ENCODE data around the gene CCDC158. TPM values are rescaled to one million over a fixed set of nuclear protein-coding genes. Genes with fewer than 3 reads are reported as not detected.

The CCDC158 gene
- polyA plus RNA-seq, 1 of the 3 experiments (the other 2 are of a cell fraction), result not detected

DNA sequence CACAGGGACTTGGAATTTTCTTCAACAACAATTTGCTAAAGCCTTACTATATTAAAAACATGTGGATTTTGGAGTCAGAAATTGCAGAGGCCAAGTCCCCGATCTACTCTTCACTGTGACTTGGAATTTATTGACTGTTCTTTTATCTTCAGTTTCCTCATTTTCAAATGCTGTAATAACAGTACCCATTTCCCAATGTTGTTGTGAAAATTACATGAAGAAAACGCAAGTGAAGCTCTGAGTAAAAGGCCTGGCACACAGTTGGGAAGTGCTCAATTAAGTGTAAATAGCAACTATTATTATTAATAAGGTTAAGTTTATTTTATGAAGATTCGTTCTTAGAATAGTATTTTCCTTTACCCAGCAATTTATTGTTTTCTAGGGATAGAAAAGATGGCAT is 98.7 kb downstream of the CCDC158 start:
- Histone ChIP-seq H3K27ac (ENCODE audit: low read depth in 2 of 2, low read length in 1 of 2) (no peak overlapping the region), H3K9me2 (no peaks in the 10 kb centered on the region), H3K9ac (no peak overlapping the region), H3K9me3 (peaks cover 10% of the 10 kb centered on the region), H3K79me2 (ENCODE audit: insufficient read depth) (no peaks in the 10 kb centered on the region), H3K4me2 (no peak overlapping the region), H3K27me3 (ENCODE audit: insufficient read depth) (no peaks in the 10 kb centered on the region), H3F3A (replicated peaks; ENCODE audit: insufficient read depth) (no peaks in the 10 kb centered on the region), H3K36me3 (replicated peaks in 1 of 2; ENCODE audit: control insufficient read depth in 1 of 2, insufficient read depth in 2 of 2, low read length in 1 of 2) (no peaks in the 10 kb centered on the region), H3K4me1 (ENCODE audit: control insufficient read depth in 1 of 2, insufficient read depth in 2 of 2, low read depth in 1 of 2, low read length in 1 of 2) (no peaks in the 10 kb centered on the region), H2AFZ (ENCODE audit: low read depth) (no peak overlapping the region), H3K4me3 (ENCODE audit: low read depth in 2 of 2, low read length in 1 of 2) (no peak overlapping the region), H4K20me1 (ENCODE audit: insufficient read depth) (no peaks in the 10 kb centered on the region)
- TF ChIP-seq, protein P1, sequence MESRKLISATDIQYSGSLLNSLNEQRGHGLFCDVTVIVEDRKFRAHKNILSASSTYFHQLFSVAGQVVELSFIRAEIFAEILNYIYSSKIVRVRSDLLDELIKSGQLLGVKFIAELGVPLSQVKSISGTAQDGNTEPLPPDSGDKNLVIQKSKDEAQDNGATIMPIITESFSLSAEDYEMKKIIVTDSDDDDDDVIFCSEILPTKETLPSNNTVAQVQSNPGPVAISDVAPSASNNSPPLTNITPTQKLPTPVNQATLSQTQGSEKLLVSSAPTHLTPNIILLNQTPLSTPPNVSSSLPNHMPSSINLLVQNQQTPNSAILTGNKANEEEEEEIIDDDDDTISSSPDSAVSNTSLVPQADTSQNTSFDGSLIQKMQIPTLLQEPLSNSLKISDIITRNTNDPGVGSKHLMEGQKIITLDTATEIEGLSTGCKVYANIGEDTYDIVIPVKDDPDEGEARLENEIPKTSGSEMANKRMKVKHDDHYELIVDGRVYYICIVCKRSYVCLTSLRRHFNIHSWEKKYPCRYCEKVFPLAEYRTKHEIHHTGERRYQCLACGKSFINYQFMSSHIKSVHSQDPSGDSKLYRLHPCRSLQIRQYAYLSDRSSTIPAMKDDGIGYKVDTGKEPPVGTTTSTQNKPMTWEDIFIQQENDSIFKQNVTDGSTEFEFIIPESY (IDR thresholded peaks at IDR 0.05; ENCODE audit: borderline replicate concordance, low read depth), result no peak
- TF ChIP-seq FOXM1 (IDR thresholded peaks at IDR 0.05; ENCODE audit: low read depth) (no peak), NRF1 (IDR thresholded peaks at IDR 0.05; ENCODE audit: low read depth, low read length) (no peak), SIN3A (IDR thresholded peaks at IDR 0.05; ENCODE audit: borderline replicate concordance, low read depth, low read length) (no peak), MXI1 (IDR thresholded peaks at IDR 0.05; ENCODE audit: low read depth, low read length) (no peak), IRF3 (IDR thresholded peaks at IDR 0.05; ENCODE audit: low read depth, low read length) (no peak)
- TF ChIP-seq, protein P2, sequence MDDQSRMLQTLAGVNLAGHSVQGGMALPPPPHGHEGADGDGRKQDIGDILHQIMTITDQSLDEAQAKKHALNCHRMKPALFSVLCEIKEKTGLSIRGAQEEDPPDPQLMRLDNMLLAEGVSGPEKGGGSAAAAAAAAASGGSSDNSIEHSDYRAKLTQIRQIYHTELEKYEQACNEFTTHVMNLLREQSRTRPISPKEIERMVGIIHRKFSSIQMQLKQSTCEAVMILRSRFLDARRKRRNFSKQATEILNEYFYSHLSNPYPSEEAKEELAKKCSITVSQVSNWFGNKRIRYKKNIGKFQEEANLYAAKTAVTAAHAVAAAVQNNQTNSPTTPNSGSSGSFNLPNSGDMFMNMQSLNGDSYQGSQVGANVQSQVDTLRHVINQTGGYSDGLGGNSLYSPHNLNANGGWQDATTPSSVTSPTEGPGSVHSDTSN (IDR thresholded peaks at IDR 0.05), result no peak
- ChIA-PET CTCF (interaction anchor here (1.5 kb wide), 1 partner anchor 12 kb away, joined by 4 read pairs; no protein-coding TSS in a partner anchor), POLR2A (no interaction called here)
- no peak for DNase-seq
- WGBS (ENCODE audit: low lambda C conversion rate), result 41% methylated on average over 3 of the region's 3 CpGs

- no peak overlapping the region for H3K4me3 ChIP-seq (ENCODE audit: low read depth in 2 of 2, low read length in 1 of 2)
- TF ChIP-seq EZH2phosphoT487 (IDR thresholded peaks at IDR 0.05; ENCODE audit: borderline replicate concordance, low read depth), result no peak
- TF ChIP-seq GATA2 (CRISPR knock-in tag; IDR thresholded peaks at IDR 0.05), result no peak
- TF ChIP-seq SIN3A (IDR thresholded peaks at IDR 0.05; ENCODE audit: borderline replicate concordance, low read depth, low read length), result no peak
- TF ChIP-seq RXRA (IDR thresholded peaks at IDR 0.05; ENCODE audit: borderline replicate concordance, low read depth), result no peak
- no peak for TF ChIP-seq RAD21 (IDR thresholded peaks at IDR 0.05; ENCODE audit: low read length)
- TF ChIP-seq YY1 (IDR thresholded peaks at IDR 0.05; ENCODE audit: low read depth), result no peak
- TF ChIP-seq JUND (IDR thresholded peaks at IDR 0.05), result no peak
- TF ChIP-seq FOXJ3 (CRISPR knock-in tag; IDR thresholded peaks at IDR 0.05), result no peak
- TF ChIP-seq FOSL2 (IDR thresholded peaks at IDR 0.05; ENCODE audit: borderline replicate concordance, low read depth), result no peak
- no peak for TF ChIP-seq RFX5 (IDR thresholded peaks at IDR 0.05; ENCODE audit: low read length)
- TF ChIP-seq POLR2AphosphoS5 (IDR thresholded peaks at IDR 0.05; ENCODE audit: low read depth, low read length), result no peak
- TF ChIP-seq, protein P3, sequence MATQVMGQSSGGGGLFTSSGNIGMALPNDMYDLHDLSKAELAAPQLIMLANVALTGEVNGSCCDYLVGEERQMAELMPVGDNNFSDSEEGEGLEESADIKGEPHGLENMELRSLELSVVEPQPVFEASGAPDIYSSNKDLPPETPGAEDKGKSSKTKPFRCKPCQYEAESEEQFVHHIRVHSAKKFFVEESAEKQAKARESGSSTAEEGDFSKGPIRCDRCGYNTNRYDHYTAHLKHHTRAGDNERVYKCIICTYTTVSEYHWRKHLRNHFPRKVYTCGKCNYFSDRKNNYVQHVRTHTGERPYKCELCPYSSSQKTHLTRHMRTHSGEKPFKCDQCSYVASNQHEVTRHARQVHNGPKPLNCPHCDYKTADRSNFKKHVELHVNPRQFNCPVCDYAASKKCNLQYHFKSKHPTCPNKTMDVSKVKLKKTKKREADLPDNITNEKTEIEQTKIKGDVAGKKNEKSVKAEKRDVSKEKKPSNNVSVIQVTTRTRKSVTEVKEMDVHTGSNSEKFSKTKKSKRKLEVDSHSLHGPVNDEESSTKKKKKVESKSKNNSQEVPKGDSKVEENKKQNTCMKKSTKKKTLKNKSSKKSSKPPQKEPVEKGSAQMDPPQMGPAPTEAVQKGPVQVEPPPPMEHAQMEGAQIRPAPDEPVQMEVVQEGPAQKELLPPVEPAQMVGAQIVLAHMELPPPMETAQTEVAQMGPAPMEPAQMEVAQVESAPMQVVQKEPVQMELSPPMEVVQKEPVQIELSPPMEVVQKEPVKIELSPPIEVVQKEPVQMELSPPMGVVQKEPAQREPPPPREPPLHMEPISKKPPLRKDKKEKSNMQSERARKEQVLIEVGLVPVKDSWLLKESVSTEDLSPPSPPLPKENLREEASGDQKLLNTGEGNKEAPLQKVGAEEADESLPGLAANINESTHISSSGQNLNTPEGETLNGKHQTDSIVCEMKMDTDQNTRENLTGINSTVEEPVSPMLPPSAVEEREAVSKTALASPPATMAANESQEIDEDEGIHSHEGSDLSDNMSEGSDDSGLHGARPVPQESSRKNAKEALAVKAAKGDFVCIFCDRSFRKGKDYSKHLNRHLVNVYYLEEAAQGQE (IDR thresholded peaks at IDR 0.05; ENCODE audit: low read depth, low read length), result no peak
- TF ChIP-seq EP300 (IDR thresholded peaks at IDR 0.05; ENCODE audit: borderline replicate concordance in 1 of 2, low read depth in 1 of 2, low read length in 1 of 2), result no peak
- no peak for TF ChIP-seq RCOR1 (IDR thresholded peaks at IDR 0.05; ENCODE audit: low read length)
- no peak for TF ChIP-seq ELF1 (IDR thresholded peaks at IDR 0.05)
- no peak for TF ChIP-seq GABPA (IDR thresholded peaks at IDR 0.05; ENCODE audit: low read depth)
- H3F3A ChIP-seq (replicated peaks; ENCODE audit: insufficient read depth), result no peaks in the 10 kb centered on the region
- no peak overlapping the region for H3K9ac ChIP-seq
- 38% methylated on average over 1 of the region's 1 CpG for WGBS (ENCODE audit: low lambda C conversion rate)
- H3K36me3 ChIP-seq (replicated peaks in 1 of 2; ENCODE audit: control insufficient read depth in 1 of 2, insufficient read depth in 2 of 2, low read length in 1 of 2), result peaks cover 0 to 3% of the 10 kb centered on the region in 2 experiments
- DNase-seq, result no peak
- H3K27ac ChIP-seq (ENCODE audit: low read depth in 2 of 2, low read length in 1 of 2), result no peak overlapping the region
- peaks cover 0 to 6% of the 10 kb centered on the region in 2 experiments; a peak in 2 of 4 replicates for H3K4me1 ChIP-seq (ENCODE audit: control insufficient read depth in 1 of 2, insufficient read depth in 2 of 2, low read depth in 1 of 2, low read length in 1 of 2)
- 0 out of 2 replicates have a peak, but pooled peaks cover 3% of the 10 kb centered on the region for H3K9me3 ChIP-seq
- no peaks in the 10 kb centered on the region for H4K20me1 ChIP-seq (ENCODE audit: insufficient read depth)
- H3K9me2 ChIP-seq, result no peaks in the 10 kb centered on the region
- H3K27me3 ChIP-seq (ENCODE audit: insufficient read depth), result no peaks in the 10 kb centered on the region
- CTCF ChIA-PET, result interaction anchor here (2.0 kb wide), 1 partner anchor 61 kb away, joined by 9 read pairs; no protein-coding TSS in a partner anchor
- POLR2A ChIA-PET, result no interaction called here
- no peaks in the 10 kb centered on the region for H3K79me2 ChIP-seq (ENCODE audit: insufficient read depth)
- H2AFZ ChIP-seq (ENCODE audit: low read depth), result no peak overlapping the region
- H3K4me2 ChIP-seq, result no peak overlapping the region
These were observed 104.8 kb downstream of the CCDC158 start for GRCh38 chr4:76316131-76316530.
